ENCODE measurements around the gene ZBED1. TPM values are rescaled to one million over a fixed set of nuclear protein-coding genes. Genes with fewer than 3 reads are reported as not detected.
"Not testable (repeated sequence)": the region's sequence is repeated elsewhere in the genome, so short reads cannot be mapped to it uniquely, and the experiment has no call there.

Gene ZBED1
- total and polyA plus RNA-seq, 4 donors = 13.5 to 36.7 (median 32.0) TPM

GRCh38 chrX:2520539-2520938 is 19.8 kb upstream of the ZBED1 start:
- ATAC-seq (ENCODE audit: insufficient read depth, low FRiP score) (no peak), DNase-seq (no peak)
- H3K27me3 ChIP-seq (ENCODE audit: control insufficient read depth in 3 of 3, insufficient read depth in 3 of 3, low read length in 2 of 3) = peaks cover 0 to 6% (median 0%) of the 10 kb centered on the region in 3 donors
- H3K4me1 ChIP-seq (ENCODE audit: control insufficient read depth in 5 of 5, insufficient read depth in 5 of 5, low read length in 5 of 5) = peaks cover 0 to 2% (median 0%) of the 10 kb centered on the region in 5 donors
- 98 to 99% methylated on average over 8 of the region's 8 CpGs for WGBS, 2 donors
- no peaks in the 10 kb centered on the region for H3K9me3 ChIP-seq (ENCODE audit: control insufficient read depth in 4 of 4, insufficient read depth in 3 of 4, low read length in 3 of 4)
- no peak overlapping the region for H3K27ac ChIP-seq (ENCODE audit: low read depth in 1 of 2, low read length in 1 of 2)
- H3K9ac ChIP-seq (ENCODE audit: insufficient read depth in 1 of 2, low read length in 2 of 2) = no peak overlapping the region
- no peaks in the 10 kb centered on the region for H3K36me3 ChIP-seq (ENCODE audit: control insufficient read depth in 4 of 4, insufficient read depth in 4 of 4, low read length in 4 of 4)
- no peak overlapping the region for H3K4me3 ChIP-seq
- TF ChIP-seq, protein P1, sequence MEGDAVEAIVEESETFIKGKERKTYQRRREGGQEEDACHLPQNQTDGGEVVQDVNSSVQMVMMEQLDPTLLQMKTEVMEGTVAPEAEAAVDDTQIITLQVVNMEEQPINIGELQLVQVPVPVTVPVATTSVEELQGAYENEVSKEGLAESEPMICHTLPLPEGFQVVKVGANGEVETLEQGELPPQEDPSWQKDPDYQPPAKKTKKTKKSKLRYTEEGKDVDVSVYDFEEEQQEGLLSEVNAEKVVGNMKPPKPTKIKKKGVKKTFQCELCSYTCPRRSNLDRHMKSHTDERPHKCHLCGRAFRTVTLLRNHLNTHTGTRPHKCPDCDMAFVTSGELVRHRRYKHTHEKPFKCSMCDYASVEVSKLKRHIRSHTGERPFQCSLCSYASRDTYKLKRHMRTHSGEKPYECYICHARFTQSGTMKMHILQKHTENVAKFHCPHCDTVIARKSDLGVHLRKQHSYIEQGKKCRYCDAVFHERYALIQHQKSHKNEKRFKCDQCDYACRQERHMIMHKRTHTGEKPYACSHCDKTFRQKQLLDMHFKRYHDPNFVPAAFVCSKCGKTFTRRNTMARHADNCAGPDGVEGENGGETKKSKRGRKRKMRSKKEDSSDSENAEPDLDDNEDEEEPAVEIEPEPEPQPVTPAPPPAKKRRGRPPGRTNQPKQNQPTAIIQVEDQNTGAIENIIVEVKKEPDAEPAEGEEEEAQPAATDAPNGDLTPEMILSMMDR (IDR thresholded peaks at IDR 0.05; ENCODE audit: control extremely low read depth, extremely low read depth) = no peak

- not testable (repeated sequence) for H3K4me3 ChIP-seq; H3K9ac ChIP-seq (ENCODE audit: insufficient read depth in 1 of 2, low read length in 2 of 2); ATAC-seq (ENCODE audit: insufficient read depth, low FRiP score); H3K27ac ChIP-seq (ENCODE audit: low read depth in 1 of 2, low read length in 1 of 2); H3K27me3 ChIP-seq (ENCODE audit: control insufficient read depth in 3 of 3, insufficient read depth in 3 of 3, low read length in 2 of 3); H3K4me1 ChIP-seq (ENCODE audit: control insufficient read depth in 5 of 5, insufficient read depth in 5 of 5, low read length in 5 of 5); H3K9me3 ChIP-seq (ENCODE audit: control insufficient read depth in 4 of 4, insufficient read depth in 3 of 4, low read length in 3 of 4); DNase-seq; H3K36me3 ChIP-seq (ENCODE audit: control insufficient read depth in 4 of 4, insufficient read depth in 4 of 4, low read length in 4 of 4)
- 61 to 64% methylated on average over 3 of the region's 3 CpGs for WGBS, 2 donors
Measured at GRCh38 chrX:2519638-2520037, 18.9 kb upstream of the ZBED1 start.

DNA sequence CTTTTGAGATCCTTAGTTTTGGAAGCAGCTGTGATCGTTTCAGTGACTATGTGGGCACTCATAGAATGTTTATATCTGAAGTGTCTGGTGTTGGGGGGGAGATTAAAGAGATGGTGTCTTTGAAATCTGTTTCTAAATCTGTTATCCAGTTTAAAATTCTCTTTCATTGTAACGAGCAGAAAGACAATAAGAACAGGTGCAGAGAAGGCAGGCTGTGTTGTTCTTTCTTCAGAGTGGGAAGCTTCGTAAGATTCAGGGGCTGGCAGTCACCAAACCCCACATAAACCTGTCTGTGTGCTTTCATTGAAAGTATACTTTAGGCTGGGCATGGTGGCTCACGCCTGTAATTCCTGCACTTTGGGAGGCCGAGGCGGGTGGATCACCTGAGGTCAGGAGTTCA is 16.3 kb upstream of the ZBED1 start:
- ATAC-seq (ENCODE audit: insufficient read depth, low FRiP score) (no peak), DNase-seq (no peak)
- H3K9me3 ChIP-seq (ENCODE audit: control insufficient read depth in 4 of 4, insufficient read depth in 3 of 4, low read length in 3 of 4) = no peaks in the 10 kb centered on the region
- H3K36me3 ChIP-seq (ENCODE audit: control insufficient read depth in 4 of 4, insufficient read depth in 4 of 4, low read length in 4 of 4) = no peaks in the 10 kb centered on the region
- no peak overlapping the region for H3K27ac ChIP-seq (ENCODE audit: low read depth in 1 of 2, low read length in 1 of 2)
- WGBS, 2 donors = 77 to 81% methylated on average over 6 of the region's 6 CpGs
- no peaks in the 10 kb centered on the region for H3K27me3 ChIP-seq (ENCODE audit: control insufficient read depth in 3 of 3, insufficient read depth in 3 of 3, low read length in 2 of 3)
- no peak overlapping the region for H3K4me3 ChIP-seq
- H3K4me1 ChIP-seq (ENCODE audit: control insufficient read depth in 5 of 5, insufficient read depth in 5 of 5, low read length in 5 of 5) = peaks cover 0 to 3% (median 0%) of the 10 kb centered on the region in 5 donors
- H3K9ac ChIP-seq (ENCODE audit: insufficient read depth in 1 of 2, low read length in 2 of 2) = no peak overlapping the region
- TF ChIP-seq, protein P1 (IDR thresholded peaks at IDR 0.05; ENCODE audit: control extremely low read depth, extremely low read depth) = no peak

GRCh38 chrX:2516623-2517022 is 15.8 kb upstream of the ZBED1 start:
- TF ChIP-seq, protein P1 (IDR thresholded peaks at IDR 0.05; ENCODE audit: control extremely low read depth, extremely low read depth) = no peak
- 89 to 96% methylated on average over 5 of the region's 5 CpGs for WGBS, 2 donors
- Histone ChIP-seq H3K27me3 (ENCODE audit: control insufficient read depth in 3 of 3, insufficient read depth in 3 of 3, low read length in 2 of 3) (no peaks in the 10 kb centered on the region), H3K9me3 (ENCODE audit: control insufficient read depth in 4 of 4, insufficient read depth in 3 of 4, low read length in 3 of 4) (peaks cover 0 to under 1% (median 0%) of the 10 kb centered on the region in 4 donors), H3K27ac (ENCODE audit: low read depth in 1 of 2, low read length in 1 of 2) (no peak overlapping the region), H3K4me1 (ENCODE audit: control insufficient read depth in 5 of 5, insufficient read depth in 5 of 5, low read length in 5 of 5) (peaks cover 0 to 3% (median 0%) of the 10 kb centered on the region in 5 donors), H3K4me3 (no peak overlapping the region), H3K36me3 (ENCODE audit: control insufficient read depth in 4 of 4, insufficient read depth in 4 of 4, low read length in 4 of 4) (no peaks in the 10 kb centered on the region), H3K9ac (ENCODE audit: insufficient read depth in 1 of 2, low read length in 2 of 2) (no peak overlapping the region)
- no peak for DNase-seq
- ATAC-seq (ENCODE audit: insufficient read depth, low FRiP score) = no peak

Measured in lung (tissue), 12 donors.